Fibroblast of lung (primary cell): ENCODE measurements around the gene RGS7. TPM values are rescaled to one million over a fixed set of nuclear protein-coding genes. Genes with fewer than 3 reads are reported as not detected.

Source experiments
- DNase-seq, 2 donors: peaks; one replicate each; pipeline versions ENCODE4 v3.0.0 to v3.0.0-alpha.2; 2010; ENCODE audit warnings: low read depth in 2 of 2
- H2AFZ ChIP-seq: 2 replicates; pipeline ENCODE4 v1.5.1; 2012; ENCODE audit warnings: low read length, control low read depth, inconsistent platforms
- H3K27ac ChIP-seq: 2 replicates; pipeline ENCODE4 v1.5.1; 2011; ENCODE audit warnings: low read length, control low read depth; ENCODE audit not compliant: insufficient read depth
- H3K27me3 ChIP-seq: 2 replicates; pipeline ENCODE4 v1.5.1; 2011; ENCODE audit warnings: mild to moderate bottlenecking, low read length; ENCODE audit not compliant: control insufficient read depth, insufficient read depth
- H3K36me3 ChIP-seq: 2 replicates; pipeline ENCODE4 v1.5.1; 2011; ENCODE audit warnings: low read length; ENCODE audit not compliant: control insufficient read depth, insufficient read depth
- H3K4me1 ChIP-seq: 2 replicates; pipeline ENCODE4 v1.5.1; 2011; ENCODE audit warnings: low read length; ENCODE audit not compliant: control insufficient read depth, insufficient read depth; ENCODE audit errors: extremely low read depth
- H3K4me2 ChIP-seq: 2 replicates; pipeline ENCODE4 v1.5.1; 2011; ENCODE audit warnings: low read length, control low read depth; ENCODE audit not compliant: insufficient read depth; ENCODE audit errors: extremely low read depth
- H3K4me3 ChIP-seq, 4 experiments: fragments of 200-600 bp in 1 of 4; sonication (generic) in 1 of 4; replicated peaks in 1 of 4; 2 replicates each; pipeline ENCODE4 v1.5.1; 2011 to 2016; ENCODE audit warnings: low read length in 4 of 4, low read depth in 3 of 4, mild to moderate bottlenecking in 3 of 4, control low read depth in 2 of 4, inconsistent platforms in 1 of 4, mixed read lengths in 1 of 4; ENCODE audit not compliant: insufficient read depth in 1 of 4; ENCODE audit errors: control extremely low read depth in 1 of 4
- H3K79me2 ChIP-seq: 2 replicates; pipeline ENCODE4 v1.5.1; 2012; ENCODE audit warnings: mild to moderate bottlenecking, low read length, inconsistent platforms; ENCODE audit not compliant: control insufficient read depth, insufficient read depth
- H3K9ac ChIP-seq: 2 replicates; pipeline ENCODE4 v1.5.1; 2011; ENCODE audit warnings: mild to moderate bottlenecking, low read length, control low read depth; ENCODE audit not compliant: insufficient read depth
- H3K9me3 ChIP-seq: 2 replicates; pipeline ENCODE4 v1.5.1; 2012; ENCODE audit warnings: low read depth, low read length; ENCODE audit not compliant: control insufficient read depth, insufficient read depth
- H4K20me1 ChIP-seq: 2 replicates; pipeline ENCODE4 v1.5.1; 2011; ENCODE audit warnings: low read length; ENCODE audit not compliant: control insufficient read depth, insufficient read depth; ENCODE audit errors: extremely low read depth
- CTCF ChIP-seq, 2 donors: IDR thresholded peaks in 1 of 2; conservative IDR thresholded peaks in 1 of 2; 1 replicate in 1 of 2; 2 replicates in 1 of 2; pipeline ENCODE4 v1.5.1; 2011 to 2012; ENCODE audit warnings: low read length in 2 of 2, control low read depth in 1 of 2, inconsistent platforms in 1 of 2, low read depth in 1 of 2, mild to moderate bottlenecking in 1 of 2
- EZH2 ChIP-seq: IDR thresholded peaks from 2 replicates; pipeline ENCODE4 v1.5.1; 2012; ENCODE audit warnings: low read length, control low read depth, mild to moderate bottlenecking; ENCODE audit errors: missing control alignments
- polyA plus RNA-seq, 2 donors: library from polyadenylated mRNA; depleted of rRNA in 1 of 2; stranded (reverse) in 1 of 2; unstranded in 1 of 2; fragments of >200 nt; gene quantifications; 2 replicates each; pipeline ENCODE4 v1.2.1, GENCODE V29; 2011 to 2012; ENCODE audit warnings: missing spikeins in 1 of 2
- total RNA-seq: library from RNA; depleted of rRNA; stranded (reverse); fragments of >200 nt; gene quantifications from 2 replicates; pipeline ENCODE4 v1.2.1, GENCODE V29; 2014

The RGS7 gene
- total and polyA plus RNA-seq, 2 donors (not counting 1 experiment from before 2014, with no cell fraction given): 3.6 to 4.2 TPM

GRCh38 chr1:241265428-241265827, 91.6 kb downstream of the RGS7 start:
- no peak overlapping the region for H3K27ac ChIP-seq
- H3K36me3 ChIP-seq: no peaks in the 10 kb centered on the region
- no peak overlapping the region for H3K4me2 ChIP-seq
- no peak overlapping the region for H2AFZ ChIP-seq
- TF ChIP-seq CTCF (conservative IDR thresholded peaks at IDR 0.05 in 1 of 2, IDR thresholded peaks at IDR 0.05 in 1 of 2; ENCODE audit: low read depth in 1 of 2, low read length in 2 of 2): no peak
- TF ChIP-seq EZH2: no peak
- H3K9me3 ChIP-seq: no peaks in the 10 kb centered on the region
- no peak overlapping the region for H3K4me3 ChIP-seq
- no peaks in the 10 kb centered on the region for H3K79me2 ChIP-seq
- no peak for DNase-seq
- no peaks in the 10 kb centered on the region for H3K27me3 ChIP-seq
- H3K4me1 ChIP-seq: no peaks in the 10 kb centered on the region
- no peaks in the 10 kb centered on the region for H4K20me1 ChIP-seq
- H3K9ac ChIP-seq: no peak overlapping the region

- DNase-seq: no peak
- no peak overlapping the region for H2AFZ ChIP-seq
- H4K20me1 ChIP-seq: no peaks in the 10 kb centered on the region
- H3K27me3 ChIP-seq: no peaks in the 10 kb centered on the region
- no peaks in the 10 kb centered on the region for H3K79me2 ChIP-seq
- no peaks in the 10 kb centered on the region for H3K4me1 ChIP-seq
- no peak overlapping the region for H3K4me3 ChIP-seq
- H3K36me3 ChIP-seq: no peaks in the 10 kb centered on the region
- H3K9me3 ChIP-seq: no peaks in the 10 kb centered on the region
- H3K9ac ChIP-seq: no peak overlapping the region
- H3K27ac ChIP-seq: no peak overlapping the region
- H3K4me2 ChIP-seq: no peak overlapping the region
- TF ChIP-seq EZH2: no peak
- TF ChIP-seq CTCF (conservative IDR thresholded peaks at IDR 0.05 in 1 of 2, IDR thresholded peaks at IDR 0.05 in 1 of 2; ENCODE audit: low read depth in 1 of 2, low read length in 2 of 2): no peak
Measured at GRCh38 chr1:241263346-241263745, 93.7 kb downstream of the RGS7 start.

GRCh38 chr1:241253471-241253870, 103.5 kb downstream of the RGS7 start:
- TF ChIP-seq EZH2: no peak
- TF ChIP-seq CTCF (conservative IDR thresholded peaks at IDR 0.05 in 1 of 2, IDR thresholded peaks at IDR 0.05 in 1 of 2; ENCODE audit: low read depth in 1 of 2, low read length in 2 of 2): no peak
- H3K9ac ChIP-seq: no peak overlapping the region
- H3K9me3 ChIP-seq: no peaks in the 10 kb centered on the region
- no peak overlapping the region for H3K4me3 ChIP-seq
- no peaks in the 10 kb centered on the region for H3K36me3 ChIP-seq
- H2AFZ ChIP-seq: no peak overlapping the region
- no peaks in the 10 kb centered on the region for H3K79me2 ChIP-seq
- peak in 1 of 2 donors; percentile 12 for DNase-seq
- no peaks in the 10 kb centered on the region for H4K20me1 ChIP-seq
- H3K27ac ChIP-seq: no peak overlapping the region
- H3K4me1 ChIP-seq: no peaks in the 10 kb centered on the region
- H3K27me3 ChIP-seq: no peaks in the 10 kb centered on the region
- H3K4me2 ChIP-seq: no peak overlapping the region
